Measurements from ENCODE around the gene RAD51AP1.

Gene RAD51AP1

GRCh38 chr12:4604684-4605193 lies 66.0 kb downstream of the RAD51AP1 start:
- peak; percentile 81 for DNase-seq
- Mint-ChIP-seq H3K27ac (no peak overlapping the region), H3K36me3 (ENCODE audit: low read depth) (no peaks in the 10 kb centered on the region), H3K27me3 (ENCODE audit: low read depth, poor library complexity) (peaks cover 44% of the 10 kb centered on the region), H3K4me1 (peaks cover 13% of the 10 kb centered on the region), H3K9me3 (no peaks in the 10 kb centered on the region), H3K4me3 (peak overlapping the region; percentile 99)
- TF ChIP-seq CTCF (IDR thresholded peaks at IDR 0.05), result peak; percentile 99

- Mint-ChIP-seq H3K27me3 (ENCODE audit: low read depth, poor library complexity) (peaks cover 26% of the 10 kb centered on the region), H3K4me1 (peaks cover 13% of the 10 kb centered on the region), H3K9me3 (no peaks in the 10 kb centered on the region), H3K27ac (no peak overlapping the region), H3K36me3 (ENCODE audit: low read depth) (peaks cover 6% of the 10 kb centered on the region), H3K4me3 (peak overlapping the region; percentile 47)
- TF ChIP-seq CTCF (IDR thresholded peaks at IDR 0.05), result no peak
- no peak for DNase-seq
Measured at GRCh38 chr12:4607056-4607455, 68.4 kb downstream of the RAD51AP1 start.

- Mint-ChIP-seq H3K27me3 (ENCODE audit: low read depth, poor library complexity) (peaks cover 6% of the 10 kb centered on the region), H3K9me3 (no peaks in the 10 kb centered on the region), H3K4me1 (peaks cover 13% of the 10 kb centered on the region), H3K36me3 (ENCODE audit: low read depth) (peaks cover 20% of the 10 kb centered on the region), H3K4me3 (no peak overlapping the region), H3K27ac (peak overlapping the region; percentile 69)
- no peak for DNase-seq
- TF ChIP-seq CTCF (IDR thresholded peaks at IDR 0.05), result no peak
Measured at GRCh38 chr12:4609071-4609470, 70.4 kb downstream of the RAD51AP1 start.

Data from nephron progenitor cell (in vitro differentiated cells).